Gastroesophageal sphincter (tissue), 3 donors: ENCODE data around the gene HECTD4.

Experiments
- POLR2A ChIP-seq, 2 donors: fragments of 450-650 bp; IDR thresholded peaks; one replicate each; pipeline ENCODE4 v1.6.1; 2017; ENCODE audit warnings: antibody characterized with exemption in 2 of 2, mild to moderate bottlenecking in 2 of 2, moderate library complexity in 1 of 2
- POLR2AphosphoS5 ChIP-seq: sonication (generic); formaldehyde crosslinking; IDR thresholded peaks from one replicate; pipeline ENCODE4 v1.6.1; 2017; ENCODE audit warnings: antibody characterized with exemption
- TF ChIP-seq, protein P1 (sequence below), 4 experiments: fragments of 200-600 bp in 2 of 4; fragments of 450-650 bp in 2 of 4; sonication (generic) in 1 of 4; IDR thresholded peaks; one replicate each; pipeline ENCODE4 v1.5.1; 2017 to 2019; ENCODE audit warnings: antibody characterized with exemption in 4 of 4, mild to moderate bottlenecking in 2 of 4, moderate library complexity in 2 of 4

- TF ChIP-seq, protein P1, sequence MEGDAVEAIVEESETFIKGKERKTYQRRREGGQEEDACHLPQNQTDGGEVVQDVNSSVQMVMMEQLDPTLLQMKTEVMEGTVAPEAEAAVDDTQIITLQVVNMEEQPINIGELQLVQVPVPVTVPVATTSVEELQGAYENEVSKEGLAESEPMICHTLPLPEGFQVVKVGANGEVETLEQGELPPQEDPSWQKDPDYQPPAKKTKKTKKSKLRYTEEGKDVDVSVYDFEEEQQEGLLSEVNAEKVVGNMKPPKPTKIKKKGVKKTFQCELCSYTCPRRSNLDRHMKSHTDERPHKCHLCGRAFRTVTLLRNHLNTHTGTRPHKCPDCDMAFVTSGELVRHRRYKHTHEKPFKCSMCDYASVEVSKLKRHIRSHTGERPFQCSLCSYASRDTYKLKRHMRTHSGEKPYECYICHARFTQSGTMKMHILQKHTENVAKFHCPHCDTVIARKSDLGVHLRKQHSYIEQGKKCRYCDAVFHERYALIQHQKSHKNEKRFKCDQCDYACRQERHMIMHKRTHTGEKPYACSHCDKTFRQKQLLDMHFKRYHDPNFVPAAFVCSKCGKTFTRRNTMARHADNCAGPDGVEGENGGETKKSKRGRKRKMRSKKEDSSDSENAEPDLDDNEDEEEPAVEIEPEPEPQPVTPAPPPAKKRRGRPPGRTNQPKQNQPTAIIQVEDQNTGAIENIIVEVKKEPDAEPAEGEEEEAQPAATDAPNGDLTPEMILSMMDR (IDR thresholded peaks at IDR 0.05), result no peak
- no peak for TF ChIP-seq POLR2AphosphoS5
- no peak for TF ChIP-seq POLR2A (IDR thresholded peaks at IDR 0.05)
Observed at GRCh38 chr12:112116232-112117060, 265.8 kb downstream of the HECTD4 start.
